NB4 (cell line): ENCODE data around the gene CAMK2G.

Experiments used
- DNase-seq: peaks from one replicate; pipeline ENCODE4 v3.0.0; 2010; ENCODE audit warnings: low read depth
- H3K4me3 ChIP-seq: one replicate; pipeline ENCODE4 v1.5.1; 2011; ENCODE audit warnings: mild to moderate bottlenecking, low read depth, low read length, moderate library complexity
- CTCF ChIP-seq: IDR thresholded peaks from one replicate; pipeline ENCODE4 v1.5.1; 2012; ENCODE audit warnings: low read depth, low read length
- MAX ChIP-seq: IDR thresholded peaks from 2 replicates; pipeline ENCODE4 v1.6.1; 2011; ENCODE audit warnings: low read depth, low read length
- MYC ChIP-seq: IDR thresholded peaks from 2 replicates; pipeline ENCODE4 v1.6.1; 2011; ENCODE audit warnings: low read depth, low read length
- POLR2A ChIP-seq: IDR thresholded peaks from 2 replicates; pipeline ENCODE4 v1.6.1; 2011; ENCODE audit warnings: mild to moderate bottlenecking; ENCODE audit not compliant: insufficient read length; ENCODE audit errors: extremely low read depth

CAMK2G gene

DNA sequence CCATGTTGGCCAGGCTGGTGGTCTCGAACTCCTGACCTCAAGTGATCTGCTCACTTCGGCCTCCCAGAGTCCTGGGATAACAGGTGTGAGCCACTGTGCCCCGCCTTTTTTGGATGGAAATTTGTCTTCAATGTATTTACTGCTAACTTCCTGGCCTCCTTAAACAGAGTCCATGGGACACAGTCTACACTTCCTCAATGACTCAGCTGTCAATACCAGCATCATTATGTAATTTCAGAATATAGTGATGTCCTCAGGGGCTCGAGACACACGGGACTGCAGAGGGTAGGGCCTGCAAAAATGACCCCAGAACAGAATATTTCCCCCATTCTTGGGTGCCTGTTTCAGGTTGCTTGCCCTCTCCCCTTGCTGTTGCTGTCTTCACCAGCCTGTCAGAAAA is 31.1 kb downstream of the CAMK2G start:
- peak; percentile 28 for DNase-seq
- no peak for TF ChIP-seq POLR2A
- no peak for TF ChIP-seq MYC
- TF ChIP-seq MAX: no peak
- TF ChIP-seq CTCF: no peak
- no peak overlapping the region for H3K4me3 ChIP-seq

DNA sequence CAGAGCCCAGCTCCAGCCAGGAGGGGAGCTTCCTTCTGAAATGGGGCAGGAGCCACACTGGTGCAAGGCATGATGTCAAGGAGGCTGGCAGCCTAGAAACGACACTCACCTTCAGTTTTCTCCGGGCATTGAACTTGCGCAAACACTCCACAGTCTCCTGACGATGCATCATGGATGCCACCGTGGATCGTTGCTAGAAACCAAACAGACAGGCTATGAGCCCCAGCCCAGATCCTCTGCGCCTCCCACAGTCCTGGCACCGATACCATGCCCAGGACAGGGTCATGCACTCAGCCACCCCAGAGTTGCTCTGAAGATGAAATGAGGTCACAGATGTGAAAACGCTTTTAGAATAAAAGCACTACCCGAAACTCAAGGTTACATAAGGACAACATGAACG is 32.0 kb downstream of the CAMK2G start:
- H3K4me3 ChIP-seq: no peak overlapping the region
- no peak for DNase-seq
- TF ChIP-seq POLR2A (no peak), CTCF (no peak), MAX (no peak), MYC (no peak)

DNA sequence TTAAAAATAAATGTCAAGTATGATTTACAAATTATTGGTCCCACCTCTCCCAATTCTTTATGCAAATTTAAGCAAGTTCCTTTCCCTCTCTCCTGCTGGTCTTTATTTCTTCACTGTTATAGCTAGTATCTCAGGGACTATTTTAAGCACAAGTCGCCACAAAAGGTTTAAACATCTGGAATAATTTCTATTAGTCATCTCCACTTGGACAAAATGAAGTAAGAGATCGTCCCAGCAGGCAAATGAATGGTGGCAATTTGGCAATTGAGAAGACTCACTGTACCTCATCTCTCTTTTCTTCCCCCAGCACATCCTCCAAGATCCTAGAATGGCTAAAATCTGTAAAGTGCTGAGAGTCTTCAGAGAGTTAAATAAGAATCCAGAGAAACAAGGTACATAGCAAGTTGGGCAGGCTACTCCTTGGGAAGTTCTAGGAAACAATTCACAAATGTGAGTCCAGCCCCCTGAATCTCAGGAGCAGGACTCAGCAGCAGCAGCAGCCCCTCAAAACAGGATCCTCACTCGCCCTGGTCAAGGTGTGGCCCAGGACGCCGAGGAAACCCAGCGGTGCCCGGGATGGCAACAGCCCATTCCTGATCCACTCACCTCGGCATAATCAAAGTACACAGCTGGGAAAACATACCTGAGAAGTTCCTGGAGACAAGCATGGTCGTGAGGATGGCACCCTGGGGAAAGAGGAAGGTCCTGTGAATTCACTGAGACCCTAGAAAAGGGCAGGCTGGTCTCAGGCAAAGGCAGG is 32.6 kb downstream of the CAMK2G start:
- TF ChIP-seq CTCF (no peak), MAX (no peak), MYC (no peak), POLR2A (no peak)
- DNase-seq: no peak

DNA sequence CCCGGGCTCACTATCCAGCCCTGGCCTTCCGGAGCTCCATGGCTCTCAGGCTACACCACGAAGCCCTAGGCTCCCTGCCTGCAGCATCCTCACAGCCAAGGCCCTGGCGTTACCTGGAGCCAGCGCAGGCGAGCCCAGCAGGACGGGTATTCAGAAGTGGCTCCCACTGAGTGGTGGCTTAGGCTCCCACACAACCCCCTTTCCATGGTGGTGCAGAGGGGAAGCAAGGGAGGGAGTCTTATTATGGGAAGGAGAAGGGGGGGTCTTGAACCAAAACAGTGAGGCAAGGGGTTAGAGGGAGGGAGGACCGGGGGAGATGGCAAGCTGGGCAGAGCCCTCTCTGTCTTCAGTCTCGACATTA is 33.3 kb downstream of the CAMK2G start:
- TF ChIP-seq MYC: no peak
- H3K4me3 ChIP-seq: no peak overlapping the region
- no peak for DNase-seq

More for the DNA sequence above, 32.6 kb downstream of the CAMK2G start:
- no peak overlapping the region for H3K4me3 ChIP-seq

- TF ChIP-seq MAX: no peak
- TF ChIP-seq MYC: no peak
- no peak for TF ChIP-seq CTCF
- no peak for TF ChIP-seq POLR2A
- H3K4me3 ChIP-seq: no peak overlapping the region
- DNase-seq: no peak
These were observed 33.8 kb downstream of the CAMK2G start for GRCh38 chr10:73840403-73841060.

GRCh38 chr10:73840056-73840402 is 34.3 kb downstream of the CAMK2G start:
- no peak for DNase-seq
- H3K4me3 ChIP-seq: no peak overlapping the region
- TF ChIP-seq MAX: no peak
- no peak for TF ChIP-seq CTCF
- TF ChIP-seq POLR2A: no peak
- TF ChIP-seq MYC: no peak
